ENCODE data around the gene APOC3. TPM values are rescaled to one million over a fixed set of nuclear protein-coding genes. Genes with fewer than 3 reads are reported as not detected.

The APOC3 gene
- total RNA-seq, 3 donors from 2014 or later, result not detected

GRCh38 chr11:116811194-116811593 lies 18.5 kb upstream of the APOC3 start:
- no peak for DNase-seq (ENCODE audit: low spot score in 2 of 2)
- no peaks in the 10 kb centered on the region for H3K36me3 ChIP-seq
- H3K27ac ChIP-seq, result no peak overlapping the region
- H3K9me3 ChIP-seq, result no peaks in the 10 kb centered on the region
- no peak for TF ChIP-seq POLR2A (IDR thresholded peaks at IDR 0.05)
- no peak for TF ChIP-seq POLR2AphosphoS5 (IDR thresholded peaks at IDR 0.05)
- no peak for TF ChIP-seq CTCF (IDR thresholded peaks at IDR 0.05)
- no peak overlapping the region for H3K4me3 ChIP-seq
- H3K4me1 ChIP-seq, result no peaks in the 10 kb centered on the region
- intact Hi-C loops (cut with DNase I; ENCODE audit: low total_unique reads), result no loop called here
- H3K27me3 ChIP-seq, result no peaks in the 10 kb centered on the region

- H3K27ac ChIP-seq, result no peak overlapping the region
Observed at GRCh38 chr11:116812109-116812508, 17.6 kb upstream of the APOC3 start.

GRCh38 chr11:116813170-116813569 lies 16.5 kb upstream of the APOC3 start:
- no peaks in the 10 kb centered on the region for H3K36me3 ChIP-seq
- H3K9me3 ChIP-seq, result no peaks in the 10 kb centered on the region
- no peaks in the 10 kb centered on the region for H3K27me3 ChIP-seq
- TF ChIP-seq CTCF (IDR thresholded peaks at IDR 0.05) (no peak), POLR2A (IDR thresholded peaks at IDR 0.05) (no peak), POLR2AphosphoS5 (IDR thresholded peaks at IDR 0.05) (no peak)
- no peaks in the 10 kb centered on the region for H3K4me1 ChIP-seq
- intact Hi-C loops (cut with DNase I; ENCODE audit: low total_unique reads), result no loop called here
- H3K27ac ChIP-seq, result no peak overlapping the region
- DNase-seq (ENCODE audit: low spot score in 2 of 2), result peak in 1 of 2 donors; percentile 5
- no peak overlapping the region for H3K4me3 ChIP-seq

More at GRCh38 chr11:116812109-116812508, 17.6 kb upstream of the APOC3 start:
- Histone ChIP-seq H3K4me1 (no peaks in the 10 kb centered on the region), H3K36me3 (no peaks in the 10 kb centered on the region), H3K9me3 (no peaks in the 10 kb centered on the region), H3K4me3 (no peak overlapping the region), H3K27me3 (no peaks in the 10 kb centered on the region)
- intact Hi-C loops (cut with DNase I; ENCODE audit: low total_unique reads), result no loop called here
- no peak for DNase-seq (ENCODE audit: low spot score in 2 of 2)
- no peak for TF ChIP-seq CTCF (IDR thresholded peaks at IDR 0.05)
- no peak for TF ChIP-seq POLR2A (IDR thresholded peaks at IDR 0.05)
- TF ChIP-seq POLR2AphosphoS5 (IDR thresholded peaks at IDR 0.05), result no peak

- Histone ChIP-seq H3K27ac (no peak overlapping the region), H3K4me3 (no peak overlapping the region), H3K4me1 (no peaks in the 10 kb centered on the region), H3K36me3 (no peaks in the 10 kb centered on the region), H3K27me3 (no peaks in the 10 kb centered on the region), H3K9me3 (no peaks in the 10 kb centered on the region)
- peak in 1 of 2 donors; percentile 5 for DNase-seq (ENCODE audit: low spot score in 2 of 2)
- TF ChIP-seq POLR2A (IDR thresholded peaks at IDR 0.05), result no peak
- TF ChIP-seq CTCF (IDR thresholded peaks at IDR 0.05), result no peak
- TF ChIP-seq POLR2AphosphoS5 (IDR thresholded peaks at IDR 0.05), result no peak
- intact Hi-C loops (cut with DNase I; ENCODE audit: low total_unique reads), result no loop called here
Observed at GRCh38 chr11:116813781-116814471, 15.8 kb upstream of the APOC3 start.

GRCh38 chr11:116814502-116814901 lies 15.2 kb upstream of the APOC3 start:
- TF ChIP-seq CTCF (IDR thresholded peaks at IDR 0.05), result no peak
- no peak for TF ChIP-seq POLR2AphosphoS5 (IDR thresholded peaks at IDR 0.05)
- TF ChIP-seq POLR2A (IDR thresholded peaks at IDR 0.05), result no peak

More at GRCh38 chr11:116814502-116814901, 15.2 kb upstream of the APOC3 start:
- Histone ChIP-seq H3K27ac (no peak overlapping the region), H3K36me3 (no peaks in the 10 kb centered on the region), H3K27me3 (no peaks in the 10 kb centered on the region), H3K4me3 (no peak overlapping the region), H3K4me1 (no peaks in the 10 kb centered on the region), H3K9me3 (no peaks in the 10 kb centered on the region)
- intact Hi-C loops (cut with DNase I; ENCODE audit: low total_unique reads), result no loop called here
- no peak for DNase-seq (ENCODE audit: low spot score in 2 of 2)
